ENCODE data around the gene SLC6A3. TPM values are rescaled to one million over a fixed set of nuclear protein-coding genes. Genes with fewer than 3 reads are reported as not detected.

The SLC6A3 gene
- total and polyA plus RNA-seq, 2 donors (not counting 3 experiments of a cell fraction or from before 2014, with no cell fraction given) = not detected

DNA sequence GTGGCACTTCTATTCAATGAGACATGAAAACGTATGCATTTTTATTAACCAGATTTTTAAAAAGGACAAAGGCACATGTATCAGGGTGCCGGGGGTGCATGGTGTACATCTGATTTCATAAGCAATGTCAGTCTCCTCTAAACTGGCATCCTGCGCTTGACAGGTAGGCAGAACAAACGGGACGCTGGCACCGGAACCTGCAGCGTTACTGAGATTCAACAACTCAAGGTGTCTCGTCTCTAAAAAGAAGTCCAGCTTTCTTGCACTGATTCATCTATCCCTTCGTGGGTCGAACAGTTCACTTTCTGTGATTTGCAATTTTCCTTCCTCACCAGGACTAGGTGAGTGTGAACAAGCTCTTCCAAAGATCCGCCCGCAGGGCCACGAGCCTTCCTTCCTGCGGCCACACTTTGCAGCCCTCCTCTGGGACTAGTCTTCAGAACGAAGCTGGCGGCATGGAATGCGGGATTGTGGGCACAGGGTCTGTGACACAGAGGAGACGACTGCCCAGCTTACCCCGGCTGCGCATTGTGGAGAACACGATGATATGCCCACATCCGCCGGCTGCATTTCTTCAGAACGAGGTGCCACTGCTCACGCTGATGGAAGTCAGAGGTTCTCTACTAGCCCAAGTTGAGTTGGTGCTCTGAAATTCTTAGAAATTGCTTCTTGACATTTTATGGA lies 7.2 kb downstream of the SLC6A3 start:
- dilution Hi-C loops (cut with MboI; ENCODE audit: extremely low pct_ligation_motif_present, low sequenced_read_pairs) (no loop called here), intact Hi-C loops (cut with micrococcal nuclease) (no loop called here)
- Histone ChIP-seq H3K4me1 (ENCODE audit: control insufficient read depth, extremely low read depth, insufficient read depth, low read length) (no peaks in the 10 kb centered on the region), H3K9me3 (replicated peaks; ENCODE audit: control insufficient read depth, insufficient read depth, low read length) (no peaks in the 10 kb centered on the region), H3K9ac (replicated peaks; ENCODE audit: extremely low read depth, insufficient read depth, low read length) (no peak overlapping the region), H3K4me3 (replicated peaks in 1 of 3; ENCODE audit: insufficient read depth in 1 of 3, low read depth in 1 of 3, low read length in 3 of 3) (no peak overlapping the region), H2AFZ (ENCODE audit: low read depth, low read length) (no peak overlapping the region), H3K9me1 (replicated peaks; ENCODE audit: control insufficient read depth, extremely low read depth, insufficient read depth, low read length) (no peaks in the 10 kb centered on the region), H3K27ac (ENCODE audit: insufficient read depth, low read depth, low read length) (no peak overlapping the region), H3K4me2 (ENCODE audit: insufficient read depth, low read length) (no peak overlapping the region), H4K20me1 (replicated peaks; ENCODE audit: control insufficient read depth, extremely low read depth, insufficient read depth, low read length) (no peaks in the 10 kb centered on the region), H3K79me2 (ENCODE audit: control insufficient read depth, insufficient read depth, low read length) (no peaks in the 10 kb centered on the region), H3K27me3 (ENCODE audit: control insufficient read depth in 2 of 2, insufficient read depth in 2 of 2, low read length in 2 of 2) (peaks cover 0 to 2% of the 10 kb centered on the region in 2 experiments), H3K36me3 (ENCODE audit: control insufficient read depth in 2 of 2, extremely low read depth in 1 of 2, insufficient read depth in 2 of 2, low read length in 2 of 2) (no peaks in the 10 kb centered on the region)
- CTCF ChIA-PET = no interaction called here
- FAIRE-seq (no peak), DNase-seq (ENCODE audit: low read depth, low spot score) (no peak)
- no peak for TF ChIP-seq JUN (IDR thresholded peaks at IDR 0.05; ENCODE audit: borderline replicate concordance, insufficient read depth, insufficient read length, low read depth)
- TF ChIP-seq, protein P1, sequence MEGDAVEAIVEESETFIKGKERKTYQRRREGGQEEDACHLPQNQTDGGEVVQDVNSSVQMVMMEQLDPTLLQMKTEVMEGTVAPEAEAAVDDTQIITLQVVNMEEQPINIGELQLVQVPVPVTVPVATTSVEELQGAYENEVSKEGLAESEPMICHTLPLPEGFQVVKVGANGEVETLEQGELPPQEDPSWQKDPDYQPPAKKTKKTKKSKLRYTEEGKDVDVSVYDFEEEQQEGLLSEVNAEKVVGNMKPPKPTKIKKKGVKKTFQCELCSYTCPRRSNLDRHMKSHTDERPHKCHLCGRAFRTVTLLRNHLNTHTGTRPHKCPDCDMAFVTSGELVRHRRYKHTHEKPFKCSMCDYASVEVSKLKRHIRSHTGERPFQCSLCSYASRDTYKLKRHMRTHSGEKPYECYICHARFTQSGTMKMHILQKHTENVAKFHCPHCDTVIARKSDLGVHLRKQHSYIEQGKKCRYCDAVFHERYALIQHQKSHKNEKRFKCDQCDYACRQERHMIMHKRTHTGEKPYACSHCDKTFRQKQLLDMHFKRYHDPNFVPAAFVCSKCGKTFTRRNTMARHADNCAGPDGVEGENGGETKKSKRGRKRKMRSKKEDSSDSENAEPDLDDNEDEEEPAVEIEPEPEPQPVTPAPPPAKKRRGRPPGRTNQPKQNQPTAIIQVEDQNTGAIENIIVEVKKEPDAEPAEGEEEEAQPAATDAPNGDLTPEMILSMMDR (IDR thresholded peaks at IDR 0.05; ENCODE audit: extremely low read depth in 1 of 2, insufficient read depth in 1 of 2, low read depth in 1 of 2, low read length in 2 of 2) = no peak
- TF ChIP-seq EZH2 (IDR thresholded peaks at IDR 0.05; ENCODE audit: borderline replicate concordance, low read depth, low read length, severe bottlenecking) = no peak
- TF ChIP-seq POLR2A (IDR thresholded peaks at IDR 0.05; ENCODE audit: low read depth, low read length) = no peak
- no peak for TF ChIP-seq POLR2AphosphoS5 (IDR thresholded peaks at IDR 0.05; ENCODE audit: insufficient read depth, low read depth, low read length)
- TF ChIP-seq GATA2 (IDR thresholded peaks at IDR 0.05; ENCODE audit: insufficient read depth, insufficient read length, low read depth, low read length) = no peak
- TF ChIP-seq FOS (IDR thresholded peaks at IDR 0.05; ENCODE audit: borderline replicate concordance, insufficient read depth, low read length) = no peak
- no peak for TF ChIP-seq MYC (IDR thresholded peaks at IDR 0.05; ENCODE audit: low read depth, low read length)
- TF ChIP-seq MAX (IDR thresholded peaks at IDR 0.05; ENCODE audit: insufficient read depth, insufficient read length) = no peak
- BruUV-seq (replicated peaks) = no TSS peak
- POLR2A ChIA-PET = no interaction called here
